SK-N-SH (cell line): ENCODE data around the gene MYADML2. TPM values are rescaled to one million over a fixed set of nuclear protein-coding genes. Genes with fewer than 3 reads are reported as not detected.

Experiments used
- CTCF ChIA-PET: fragments of 300-600, 350-600 bp; formaldehyde crosslinking; extraction: SDS; loops from one replicate; lab custom pipeline; 2021; lab: Yijun Ruan, JAX
- POLR2A ChIA-PET: fragments of 350-600 bp; sonication (Branson Sonifier 250); formaldehyde crosslinking; extraction: SDS; loops from one replicate; lab custom pipeline; 2020; ENCODE audit warnings: antibody characterized with exemption, inconsistent platforms; lab: Yijun Ruan, JAX
- DNase-seq: peaks from one replicate; pipeline ENCODE4 v3.0.0; 2012
- H2AFZ ChIP-seq: fragments of 200-600 bp; sonication (generic); 2 replicates; pipeline ENCODE4 v1.8.1; 2016; ENCODE audit warnings: antibody characterized with exemption, mild to moderate bottlenecking, low read depth
- H3F3A ChIP-seq: fragments of 200-600 bp; sonication (generic); replicated peaks from 2 replicates; pipeline ENCODE3; 2016; ENCODE audit warnings: antibody characterized with exemption, mild to moderate bottlenecking; ENCODE audit not compliant: insufficient read depth
- H3K27ac ChIP-seq, 2 experiments: fragments of 200-500 bp in 1 of 2; fragments of 200-600 bp in 1 of 2; sonication (Bioruptor generic) in 1 of 2; sonication (generic), shearing (Covaris generic) in 1 of 2; 2 replicates each; pipeline versions ENCODE4 v1.5.1 to v1.6.1; 2014 to 2016; ENCODE audit warnings: low read depth in 2 of 2, inconsistent platforms in 1 of 2, low read length in 1 of 2, mild to moderate bottlenecking in 1 of 2, mixed read lengths in 1 of 2
- H3K27me3 ChIP-seq: fragments of 200-600 bp; sonication (generic), shearing (Covaris generic); 2 replicates; pipeline ENCODE4 v1.6.1; 2016; ENCODE audit warnings: mixed run types; ENCODE audit not compliant: insufficient read depth
- H3K36me3 ChIP-seq, 2 experiments: fragments of 200-500 bp in 1 of 2; fragments of 200-600 bp in 1 of 2; sonication (Bioruptor generic) in 1 of 2; sonication (generic) in 1 of 2; replicated peaks in 1 of 2; 2 replicates each; pipeline versions ENCODE3 to v1.5.1; 2014 to 2016; ENCODE audit warnings: low read length in 1 of 2, mild to moderate bottlenecking in 1 of 2; ENCODE audit not compliant: insufficient read depth in 2 of 2, control insufficient read depth in 1 of 2
- H3K4me1 ChIP-seq, 2 experiments: fragments of 200-500 bp in 1 of 2; fragments of 200-600 bp in 1 of 2; sonication (Bioruptor generic) in 1 of 2; sonication (generic), shearing (Covaris generic) in 1 of 2; 2 replicates each; pipeline versions ENCODE4 v1.5.1 to v1.6.1; 2014 to 2016; ENCODE audit warnings: low read depth in 1 of 2, low read length in 1 of 2, mixed run types in 1 of 2; ENCODE audit not compliant: insufficient read depth in 2 of 2, control insufficient read depth in 1 of 2
- H3K4me2 ChIP-seq: fragments of 200-600 bp; sonication (generic), shearing (Covaris generic); 2 replicates; pipeline ENCODE4 v1.6.1; 2017; ENCODE audit warnings: mixed run types
- H3K4me3 ChIP-seq, 2 experiments: fragments of 200-500 bp in 1 of 2; fragments of 200-600 bp in 1 of 2; sonication (Bioruptor generic) in 1 of 2; sonication (generic), shearing (Covaris generic) in 1 of 2; 2 replicates each; pipeline versions ENCODE4 v1.5.1 to v1.8.1; 2014 to 2016; ENCODE audit warnings: low read depth in 2 of 2, inconsistent platforms in 1 of 2, low read length in 1 of 2, mild to moderate bottlenecking in 1 of 2, mixed read lengths in 1 of 2, moderate library complexity in 1 of 2
- H3K79me2 ChIP-seq: fragments of 200-600 bp; sonication (generic); 2 replicates; pipeline ENCODE4 v1.8.1; 2017; ENCODE audit warnings: mild to moderate bottlenecking; ENCODE audit not compliant: insufficient read depth
- H3K9ac ChIP-seq: fragments of 200-600 bp; sonication (generic); 2 replicates; pipeline ENCODE4 v1.6.1; 2017; ENCODE audit warnings: mixed run types
- H3K9me2 ChIP-seq: fragments of 200-600 bp; sonication (generic); 2 replicates; pipeline ENCODE4 v1.6.1; 2017; ENCODE audit warnings: mixed run types
- H3K9me3 ChIP-seq: fragments of 200-600 bp; sonication (generic); 2 replicates; pipeline ENCODE4 v1.6.1; 2017; ENCODE audit warnings: mixed run types, mild to moderate bottlenecking, moderate library complexity
- H4K20me1 ChIP-seq: fragments of 200-600 bp; sonication (generic); 2 replicates; pipeline ENCODE4 v1.6.1; 2017; ENCODE audit warnings: mild to moderate bottlenecking, mixed run types; ENCODE audit not compliant: insufficient read depth
- CHD2 ChIP-seq: fragments of 150-350 bp; IDR thresholded peaks from 2 replicates; pipeline ENCODE4 v1.6.1; 2018; ENCODE audit warnings: low read length; ENCODE audit not compliant: partially characterized antibody
- EP300 ChIP-seq, 2 experiments: IDR thresholded peaks; 2 replicates each; pipeline versions ENCODE4 v1.4.0 to v1.6.1; 2012; ENCODE audit warnings: borderline replicate concordance in 1 of 2, low read depth in 1 of 2, low read length in 1 of 2
- FOSL2 ChIP-seq: IDR thresholded peaks from 2 replicates; pipeline ENCODE4 v1.4.0; 2012; ENCODE audit warnings: low read depth, mild to moderate bottlenecking, moderate library complexity, borderline replicate concordance
- FOXM1 ChIP-seq: IDR thresholded peaks from 2 replicates; pipeline ENCODE4 v1.4.0; 2012; ENCODE audit warnings: low read depth, mild to moderate bottlenecking
- GABPA ChIP-seq: IDR thresholded peaks from 2 replicates; pipeline ENCODE4 v1.4.0; 2012; ENCODE audit warnings: low read depth, mild to moderate bottlenecking
- GATA2 ChIP-seq: sonication (generic); formaldehyde crosslinking; IDR thresholded peaks from 2 replicates; pipeline ENCODE4 v1.5.0; 2020; ENCODE audit warnings: mild to moderate bottlenecking, missing genetic modification reagents
- IRF3 ChIP-seq: fragments of 150-350 bp; IDR thresholded peaks from 2 replicates; pipeline ENCODE4 v1.6.1; 2016; ENCODE audit warnings: mild to moderate bottlenecking, low read depth, low read length
- JUND ChIP-seq: IDR thresholded peaks from 2 replicates; pipeline ENCODE4 v1.4.0; 2012
- MAX ChIP-seq: IDR thresholded peaks from 2 replicates; pipeline ENCODE4 v1.4.0; 2012; ENCODE audit warnings: low read depth
- PBX3 ChIP-seq: IDR thresholded peaks from 2 replicates; pipeline ENCODE4; 2012
- POLR2AphosphoS5 ChIP-seq: IDR thresholded peaks from 2 replicates; pipeline ENCODE4 v1.6.1; 2012; ENCODE audit warnings: low read depth, low read length
- RAD21 ChIP-seq: IDR thresholded peaks from 2 replicates; pipeline ENCODE4 v1.6.1; 2012; ENCODE audit warnings: mild to moderate bottlenecking, low read length
- REST ChIP-seq: IDR thresholded peaks from 2 replicates; pipeline ENCODE4 v1.6.1; 2012; ENCODE audit warnings: mild to moderate bottlenecking, low read depth, low read length, moderate library complexity
- RFX5 ChIP-seq: IDR thresholded peaks from 2 replicates; pipeline ENCODE4 v1.6.1; 2012; ENCODE audit warnings: mild to moderate bottlenecking, improper control_type of control experiment, low read length
- SMC3 ChIP-seq: IDR thresholded peaks from 2 replicates; pipeline ENCODE4 v1.6.1; 2012; ENCODE audit warnings: low read depth, low read length, improper control_type of control experiment
- TEAD4 ChIP-seq: IDR thresholded peaks from 2 replicates; pipeline ENCODE4 v1.4.0; 2012; ENCODE audit warnings: mild to moderate bottlenecking, borderline replicate concordance; ENCODE audit not compliant: insufficient read depth
- USF1 ChIP-seq: IDR thresholded peaks from 2 replicates; pipeline ENCODE4 v1.4.0; 2012; ENCODE audit warnings: low read depth, borderline replicate concordance
- USF2 ChIP-seq: fragments of 150-350 bp; IDR thresholded peaks from 2 replicates; pipeline ENCODE4 v1.6.1; 2017; ENCODE audit warnings: antibody characterized with exemption, low read length, low read depth, borderline replicate concordance
- WGBS: methylation state at CpG from one replicate; pipeline ENCODE4 v1.1.6; 2017; ENCODE audit warnings: low lambda C conversion rate; 5-methylcytosine and 5-hydroxymethylcytosine counted together
- polyA plus RNA-seq, 3 experiments: library from polyadenylated mRNA; depleted of rRNA; stranded (reverse); fragments of >200 nt; gene quantifications; 2 replicates each; pipeline ENCODE4 v1.2.3, GENCODE V29; 2012

The MYADML2 gene
- polyA plus RNA-seq, 1 of the 3 experiments (the other 2 are of a cell fraction), result not detected

DNA sequence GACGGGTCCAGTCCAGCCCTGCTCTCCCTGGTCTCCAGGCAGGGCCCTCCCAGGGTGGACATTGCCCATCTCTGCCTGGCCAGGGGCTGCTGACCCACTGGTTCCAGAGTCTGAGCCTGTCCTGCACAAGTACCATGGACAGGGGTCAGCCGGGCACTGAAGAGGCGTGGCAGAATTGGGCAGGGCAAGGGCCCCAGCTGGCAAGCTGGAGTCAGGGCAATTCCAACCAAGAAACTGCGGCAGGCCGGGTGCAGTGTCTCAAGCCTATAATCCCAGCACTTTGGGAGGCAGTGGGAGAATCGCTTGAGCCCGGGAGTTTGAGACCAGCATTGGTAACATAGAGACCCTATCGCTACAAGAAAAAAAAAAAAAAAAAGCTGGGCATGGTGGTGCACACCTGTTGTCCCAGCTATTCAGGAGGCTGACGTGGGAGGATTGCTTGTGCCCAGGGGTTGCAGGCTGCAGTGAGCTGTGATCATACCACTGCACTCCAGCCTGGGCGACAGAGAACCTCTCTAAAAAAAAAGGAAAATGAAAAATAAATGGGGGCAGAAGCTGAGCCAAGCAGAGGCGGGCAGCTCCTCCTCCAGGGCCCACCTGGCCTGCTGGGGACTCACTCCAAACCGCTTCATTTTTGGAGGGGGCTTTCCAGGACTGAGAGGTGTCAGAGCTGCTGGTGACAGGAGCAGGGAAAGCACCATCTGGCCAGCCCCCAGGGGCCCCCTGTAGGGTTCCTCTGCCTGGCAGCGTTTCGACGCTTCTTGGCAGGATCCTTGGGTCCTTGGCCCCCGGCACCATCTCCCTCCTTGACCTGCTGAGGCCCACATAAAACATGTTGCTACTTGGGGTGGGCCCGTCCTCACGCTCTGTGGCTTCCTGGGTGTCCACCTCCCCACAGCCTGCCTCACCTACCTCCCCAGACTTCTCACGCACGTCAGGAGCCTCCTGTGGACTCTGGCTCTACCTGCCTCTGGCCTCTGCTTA lies 16.6 kb downstream of the MYADML2 start (continued):
- peak; percentile 95 for TF ChIP-seq REST
- TF ChIP-seq FOSL2, result no peak
- TF ChIP-seq CHD2, result no peak
- no peak for TF ChIP-seq RFX5
- TF ChIP-seq POLR2AphosphoS5, result no peak
- TF ChIP-seq JUND, result no peak
- no peak for TF ChIP-seq GABPA

- POLR2A ChIA-PET, result interaction anchor here (0.6 to 5.0 kb wide), 6 partner anchors 8 to 91 kb away, joined by 3 to 34 read pairs (median 4); partner anchors contain the start of genes P4HB and PYCR1
- H3K36me3 ChIP-seq, result peaks cover 0 to 13% of the 10 kb centered on the region in 2 experiments
- no peak overlapping the region for H2AFZ ChIP-seq
- peak overlapping the region in 1 of 2 experiments; percentile 92; a peak in 1 of 4 replicates for H3K4me3 ChIP-seq
- peaks cover 12 to 27% of the 10 kb centered on the region in 2 experiments; a peak in 2 of 4 replicates for H3K4me1 ChIP-seq
- no peak overlapping the region for H3K9ac ChIP-seq
- peak overlapping the region; percentile 100 for H3K4me2 ChIP-seq
- H3K79me2 ChIP-seq, result peaks cover 27% of the 10 kb centered on the region
- H4K20me1 ChIP-seq, result peaks cover 28% of the 10 kb centered on the region
- DNase-seq, result no peak
- H3K9me3 ChIP-seq, result no peaks in the 10 kb centered on the region
- no peak overlapping the region for H3K27ac ChIP-seq
- TF ChIP-seq EP300 (IDR thresholded peaks at IDR 0.05; ENCODE audit: borderline replicate concordance in 1 of 2, low read depth in 1 of 2, low read length in 1 of 2), result no peak
- TF ChIP-seq RAD21, result no peak
- no peak for TF ChIP-seq SMC3
- TF ChIP-seq GATA2, result no peak
- no peak for TF ChIP-seq GABPA
- no peak for TF ChIP-seq USF1
- TF ChIP-seq PBX3, result no peak
- no peak for TF ChIP-seq FOXM1
- no peak for TF ChIP-seq TEAD4
- TF ChIP-seq MAX, result no peak
- no peak for TF ChIP-seq IRF3
- TF ChIP-seq USF2, result no peak
- WGBS, result 95% methylated on average over 28 of the region's 31 CpGs
- no peaks in the 10 kb centered on the region for H3K27me3 ChIP-seq
- CTCF ChIA-PET, result interaction anchor here (1.3 to 11.7 kb wide), 10 partner anchors 8 to 101 kb away, joined by 4 to 107 read pairs (median 14); partner anchors contain the start of genes NOTUM, PCYT2, PYCR1 and RAC3
- no peaks in the 10 kb centered on the region for H3K9me2 ChIP-seq
- peaks cover 17% of the 10 kb centered on the region for H3F3A ChIP-seq
Measured at GRCh38 chr17:81929253-81930141, 17.5 kb downstream of the MYADML2 start.
